ENCODE measurements around the gene IKZF1.

GRCh38 chr7:50358779-50359178, 54.3 kb downstream of the IKZF1 start:
- TF ChIP-seq, protein P1, sequence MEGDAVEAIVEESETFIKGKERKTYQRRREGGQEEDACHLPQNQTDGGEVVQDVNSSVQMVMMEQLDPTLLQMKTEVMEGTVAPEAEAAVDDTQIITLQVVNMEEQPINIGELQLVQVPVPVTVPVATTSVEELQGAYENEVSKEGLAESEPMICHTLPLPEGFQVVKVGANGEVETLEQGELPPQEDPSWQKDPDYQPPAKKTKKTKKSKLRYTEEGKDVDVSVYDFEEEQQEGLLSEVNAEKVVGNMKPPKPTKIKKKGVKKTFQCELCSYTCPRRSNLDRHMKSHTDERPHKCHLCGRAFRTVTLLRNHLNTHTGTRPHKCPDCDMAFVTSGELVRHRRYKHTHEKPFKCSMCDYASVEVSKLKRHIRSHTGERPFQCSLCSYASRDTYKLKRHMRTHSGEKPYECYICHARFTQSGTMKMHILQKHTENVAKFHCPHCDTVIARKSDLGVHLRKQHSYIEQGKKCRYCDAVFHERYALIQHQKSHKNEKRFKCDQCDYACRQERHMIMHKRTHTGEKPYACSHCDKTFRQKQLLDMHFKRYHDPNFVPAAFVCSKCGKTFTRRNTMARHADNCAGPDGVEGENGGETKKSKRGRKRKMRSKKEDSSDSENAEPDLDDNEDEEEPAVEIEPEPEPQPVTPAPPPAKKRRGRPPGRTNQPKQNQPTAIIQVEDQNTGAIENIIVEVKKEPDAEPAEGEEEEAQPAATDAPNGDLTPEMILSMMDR (IDR thresholded peaks at IDR 0.05): no peak
- TF ChIP-seq POLR2AphosphoS5 (IDR thresholded peaks at IDR 0.05): no peak
